Adrenal gland (tissue), 5 donors: ENCODE data around the gene FAM110C.

Experiments used
- CTCF ChIP-seq, 6 experiments: fragments of 450-650 bp in 4 of 6; fragments of 200-600 bp in 2 of 6; sonication (generic) in 1 of 6; IDR thresholded peaks; 1 replicate in 5 of 6; 2 replicates in 1 of 6; pipeline versions ENCODE4 v1.5.1 to v1.8.0; 2016 to 2021; ENCODE audit warnings: antibody characterized with exemption in 6 of 6, mild to moderate bottlenecking in 2 of 6, moderate library complexity in 1 of 6
- POLR2A ChIP-seq, 2 donors: fragments of 450-650 bp; IDR thresholded peaks; one replicate each; pipeline ENCODE4 v1.6.1; 2017; ENCODE audit warnings: antibody characterized with exemption in 2 of 2, mild to moderate bottlenecking in 2 of 2, moderate library complexity in 1 of 2
- donor health status: DM: no; HTN: no; CAD: no.

GRCh38 chr2:46471-47345 is at the start of gene FAM110C:
- TF ChIP-seq CTCF (IDR thresholded peaks at IDR 0.05) = no peak
- peak in 1 of 2 donors; percentile 76 for TF ChIP-seq POLR2A (IDR thresholded peaks at IDR 0.05)
